GM19043 (cell line): ENCODE measurements around the gene STK39.

Source experiments
- ATAC-seq: cut with Tn5 transposase; IDR thresholded peaks from one replicate; pipeline ENCODE4 v1.9.1; 2021; ENCODE audit warnings: low read depth; ENCODE audit not compliant: unreplicated experiment

Gene STK39

DNA sequence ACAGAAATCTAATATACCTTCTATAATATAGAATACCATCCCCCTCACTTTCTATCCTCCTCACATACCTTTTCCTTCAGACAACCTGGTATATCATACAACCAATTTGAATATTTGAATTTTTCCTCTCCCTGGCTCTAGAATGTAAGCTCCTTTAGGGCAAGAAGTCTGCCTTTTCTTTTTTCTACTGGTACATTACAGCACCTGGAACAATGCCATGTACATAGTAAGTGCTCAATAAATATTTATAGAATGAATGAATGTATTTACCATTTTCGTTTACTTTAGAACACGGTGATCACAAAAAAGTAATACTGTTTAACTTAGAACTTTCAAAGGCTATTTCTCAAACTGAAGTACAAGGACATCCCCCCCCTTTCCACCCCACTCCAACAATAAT, 187.6 kb downstream of the STK39 start:
- no peak for ATAC-seq

DNA sequence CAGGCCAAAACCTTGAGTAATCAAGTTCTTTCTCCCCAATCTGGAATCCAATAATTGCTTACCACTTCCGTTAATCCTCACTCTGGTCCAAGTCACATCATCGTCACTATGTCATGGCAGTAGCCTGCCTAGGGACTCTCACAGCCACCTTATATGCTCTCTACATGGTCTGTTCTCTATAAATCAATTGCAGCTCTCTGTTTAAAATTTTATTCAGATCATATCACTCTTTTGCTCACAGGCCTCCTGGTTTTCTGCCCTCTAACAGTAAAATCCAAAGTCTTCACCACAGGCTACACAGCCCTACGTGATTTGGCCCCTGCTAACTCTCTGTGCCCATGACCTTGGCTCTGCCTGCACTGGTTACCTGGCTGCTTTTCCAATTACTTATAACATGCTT, 188.7 kb downstream of the STK39 start:
- no peak for ATAC-seq

DNA sequence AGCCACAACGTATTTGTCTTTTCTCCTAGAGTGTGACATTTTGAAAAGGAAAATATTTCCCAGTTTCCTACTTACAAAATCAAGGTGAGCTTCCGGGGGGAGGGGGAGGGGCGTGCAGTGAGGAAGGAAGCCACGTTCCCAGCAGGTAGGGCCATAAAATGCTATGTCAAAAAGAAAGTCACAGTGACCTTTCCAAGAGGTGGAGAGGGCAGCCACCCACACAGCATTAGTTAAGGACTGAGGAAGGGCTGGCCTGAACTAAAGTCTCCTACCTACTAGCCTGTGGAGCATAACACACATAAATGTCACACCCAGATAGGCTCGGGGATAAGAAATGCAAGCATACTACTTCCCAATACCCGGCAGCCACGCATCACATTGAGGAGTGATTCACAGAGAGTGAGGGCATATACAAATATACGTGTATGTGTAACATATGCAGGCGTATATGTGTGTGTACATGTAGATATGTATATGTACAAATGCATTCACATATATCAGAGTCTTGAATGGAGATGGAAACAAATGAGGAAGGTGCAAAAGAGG, 191.1 kb downstream of the STK39 start:
- no peak for ATAC-seq

DNA sequence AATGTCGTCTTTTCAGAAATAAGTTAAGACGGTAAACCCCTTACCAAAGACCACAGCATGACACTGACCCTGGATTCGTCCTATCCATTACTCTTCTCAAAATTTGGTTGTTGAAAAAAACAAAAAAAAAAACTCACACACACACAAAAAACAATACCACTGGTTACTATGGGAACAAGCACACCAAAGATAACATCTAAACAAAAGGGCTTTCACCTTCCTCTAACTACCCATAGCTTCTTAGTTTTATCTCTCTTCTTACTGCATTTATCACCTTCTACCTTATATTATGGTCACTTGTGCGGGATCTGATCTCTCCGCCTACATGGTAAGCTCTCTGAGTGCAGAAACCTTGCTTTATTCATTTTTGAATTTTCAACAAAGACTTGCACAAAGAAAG, 192.7 kb downstream of the STK39 start:
- ATAC-seq: no peak

DNA sequence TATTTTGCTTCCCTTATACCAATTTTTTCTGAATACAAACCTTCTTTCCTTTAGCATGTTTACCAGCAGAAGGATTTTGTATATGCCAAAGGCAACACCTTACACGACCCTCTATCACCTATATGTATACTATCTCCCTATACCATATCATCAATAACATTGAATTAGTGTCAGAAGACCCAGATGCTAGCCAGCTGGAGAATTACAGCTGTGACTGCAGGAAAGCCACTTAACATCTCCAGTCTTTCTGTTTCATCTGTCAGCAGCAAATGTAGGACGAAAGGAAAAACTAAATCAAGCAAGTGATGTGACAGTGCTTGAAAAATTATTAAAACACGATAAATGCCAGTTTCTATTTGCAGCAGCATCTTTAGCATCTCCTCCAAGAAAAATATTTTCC, 193.7 kb downstream of the STK39 start:
- ATAC-seq: no peak

DNA sequence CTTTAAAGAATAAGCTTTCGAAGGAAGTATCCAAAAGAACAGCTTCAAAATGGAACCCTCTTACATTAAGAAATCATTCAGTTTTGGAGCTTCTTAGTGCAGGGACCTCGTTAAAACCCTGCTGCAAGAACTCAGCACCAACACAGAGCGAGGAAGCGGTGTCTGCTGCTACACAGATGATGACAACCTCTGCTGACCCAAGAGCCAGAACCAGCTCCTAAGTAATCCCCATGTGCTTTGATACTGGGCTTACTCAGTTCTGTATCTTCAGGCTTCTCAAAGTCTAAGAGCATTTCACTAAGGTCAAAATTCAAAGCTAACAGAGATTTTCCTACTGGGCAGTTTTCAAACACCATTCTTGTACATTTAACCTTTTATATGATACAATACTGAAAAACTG, 194.6 kb downstream of the STK39 start:
- no peak for ATAC-seq

DNA sequence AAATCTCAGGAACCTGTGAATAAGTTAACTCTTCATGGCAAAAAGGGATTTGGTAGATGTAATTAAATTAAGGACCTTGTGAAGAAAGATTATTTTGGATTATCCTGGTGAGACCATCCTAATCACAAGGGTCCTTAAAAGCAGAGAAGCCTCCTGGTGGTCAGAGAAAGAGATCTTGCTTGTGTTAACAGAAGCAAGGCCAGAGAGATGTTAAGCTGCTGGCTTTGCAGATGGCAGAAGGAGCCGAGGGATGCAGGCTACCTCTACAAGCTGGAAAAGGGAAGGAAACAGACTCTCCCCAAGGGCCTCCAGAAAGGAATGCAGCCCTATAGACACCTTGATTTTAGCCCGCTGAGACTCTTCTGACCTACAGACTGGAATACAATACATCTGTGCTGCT, 197.0 kb downstream of the STK39 start:
- ATAC-seq: no peak

DNA sequence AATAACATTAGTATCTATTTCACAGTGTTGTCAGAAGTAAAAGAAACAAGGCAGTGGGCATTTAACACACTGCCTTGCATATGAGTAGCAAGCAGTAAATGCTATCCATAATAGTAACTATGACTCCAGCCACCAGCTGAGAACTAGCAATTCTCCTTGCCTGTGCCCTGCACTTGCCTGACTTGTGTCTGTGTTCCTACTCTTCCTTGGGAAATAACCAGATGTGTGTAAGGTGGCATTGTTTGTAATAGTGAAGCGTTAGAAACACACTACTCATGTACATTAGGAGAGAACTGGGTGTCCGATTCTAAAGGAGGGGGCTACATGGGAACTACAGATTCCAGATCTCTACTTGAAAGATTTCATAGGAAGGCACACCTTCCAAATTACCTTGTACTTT, 197.8 kb downstream of the STK39 start:
- no peak for ATAC-seq

DNA sequence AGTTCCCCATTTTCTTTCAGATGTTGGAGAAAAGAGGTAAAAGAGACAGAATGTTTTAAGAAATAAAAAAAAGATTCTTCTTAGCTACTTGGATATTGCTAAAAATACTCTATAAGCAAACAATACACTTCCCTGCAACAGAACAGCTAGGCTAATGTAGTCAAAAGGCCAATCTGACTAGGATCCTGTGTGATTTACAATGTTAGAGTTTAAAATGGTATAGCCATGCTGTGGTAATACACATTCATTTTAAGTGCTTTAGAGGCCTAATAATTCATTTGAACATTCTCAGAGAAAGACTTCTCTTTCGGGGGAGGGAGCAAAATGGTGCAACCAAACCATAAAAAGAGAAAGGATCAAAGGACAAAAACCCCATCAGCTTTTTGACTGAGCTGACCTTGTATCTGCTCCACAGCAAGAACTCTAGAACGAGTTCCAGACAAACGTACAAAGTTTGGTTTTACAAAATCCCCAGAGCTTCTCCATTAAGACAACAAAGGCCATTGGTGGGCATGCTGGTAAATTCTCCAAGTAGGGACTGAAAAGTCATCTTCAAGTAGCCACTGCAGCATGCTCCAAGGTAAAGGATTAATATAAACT, 200.2 kb downstream of the STK39 start:
- ATAC-seq: no peak

DNA sequence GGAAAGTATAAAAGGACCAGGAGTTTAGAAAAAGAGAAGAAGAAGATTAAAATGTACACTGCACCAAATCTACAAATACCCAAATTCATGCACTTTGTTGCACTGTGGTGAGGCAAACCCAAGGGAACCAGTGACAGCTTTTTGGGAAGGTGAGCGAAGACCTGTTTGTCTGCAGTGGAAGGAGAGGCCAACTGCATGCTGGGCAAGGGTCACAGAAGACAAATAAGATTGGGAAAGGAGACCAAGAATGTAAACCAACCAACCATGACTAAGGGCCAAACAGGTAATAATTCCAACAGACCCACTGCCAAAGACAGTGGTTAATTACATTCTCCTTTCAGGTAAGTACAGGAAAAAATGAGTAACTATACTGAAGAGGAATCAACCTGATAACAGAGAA, 202.8 kb downstream of the STK39 start:
- ATAC-seq: no peak

DNA sequence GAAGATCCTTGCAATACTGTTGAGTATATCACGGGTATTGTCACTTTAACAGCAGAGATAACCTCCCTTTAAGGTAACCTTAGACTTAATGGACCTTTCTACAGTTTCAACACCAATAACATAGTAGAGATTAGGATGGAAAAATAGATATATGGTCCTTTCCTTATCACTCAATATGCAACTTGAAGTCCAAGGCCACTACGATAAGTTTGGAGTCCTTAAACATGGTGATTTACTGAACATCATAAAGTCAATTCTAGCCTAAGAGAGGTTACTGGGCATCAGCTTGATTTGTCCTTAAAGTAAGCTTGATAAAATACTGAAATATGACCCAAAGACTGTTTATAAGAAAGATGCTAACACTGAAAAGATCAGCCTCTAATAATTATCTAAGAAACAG, 203.2 kb downstream of the STK39 start:
- ATAC-seq: no peak

DNA sequence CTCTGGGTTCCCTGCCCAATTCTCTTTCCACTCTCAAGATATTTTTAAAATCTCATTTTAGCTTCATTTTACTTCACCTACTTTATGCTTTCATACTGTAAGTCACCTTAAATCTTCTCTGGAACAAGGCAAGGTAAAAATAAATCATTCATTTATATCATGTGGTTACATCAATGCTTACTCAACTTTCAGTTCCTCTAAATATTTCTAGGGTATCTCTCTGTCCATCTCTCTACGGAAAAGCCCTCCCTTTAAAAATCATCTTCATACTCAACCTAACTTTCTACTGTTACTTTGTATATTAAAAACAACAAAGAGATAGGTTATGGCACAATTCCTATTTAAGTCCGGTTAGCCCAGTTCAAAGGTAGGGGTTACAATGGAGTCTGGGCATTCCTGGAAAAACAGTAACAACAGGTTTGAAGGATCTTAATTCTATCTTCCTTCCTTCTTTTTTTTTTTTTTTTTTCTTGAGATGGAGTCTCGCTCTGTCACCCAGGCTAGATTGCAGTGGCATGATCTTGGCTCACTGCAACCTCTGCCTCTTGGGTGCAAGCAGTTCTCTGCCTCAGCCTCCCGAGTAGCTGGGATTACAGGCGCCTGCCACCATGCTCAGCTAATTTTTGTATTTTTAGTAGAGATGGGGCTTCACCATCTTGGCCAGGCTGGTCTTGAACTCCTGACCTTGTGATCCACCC, 205.1 kb downstream of the STK39 start:
- ATAC-seq: peak; percentile 96

DNA sequence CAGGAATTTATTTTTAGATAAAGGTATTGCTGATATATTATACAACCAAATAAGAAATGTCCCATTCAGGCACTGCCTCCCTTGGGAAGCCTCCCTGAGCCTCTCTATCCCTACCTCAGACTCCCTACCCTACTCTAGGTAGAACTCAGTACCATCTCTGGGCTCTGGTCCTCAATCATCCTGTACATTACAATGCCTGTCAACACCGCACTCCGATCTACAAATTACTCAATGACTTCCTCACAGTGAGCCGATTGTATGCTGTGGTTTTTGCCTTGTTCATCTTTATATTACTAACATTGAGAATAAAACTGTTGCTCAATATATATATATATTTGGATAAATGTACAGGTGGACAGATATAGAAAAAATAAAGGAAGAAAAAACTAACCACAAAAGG, 207.5 kb downstream of the STK39 start:
- no peak for ATAC-seq

DNA sequence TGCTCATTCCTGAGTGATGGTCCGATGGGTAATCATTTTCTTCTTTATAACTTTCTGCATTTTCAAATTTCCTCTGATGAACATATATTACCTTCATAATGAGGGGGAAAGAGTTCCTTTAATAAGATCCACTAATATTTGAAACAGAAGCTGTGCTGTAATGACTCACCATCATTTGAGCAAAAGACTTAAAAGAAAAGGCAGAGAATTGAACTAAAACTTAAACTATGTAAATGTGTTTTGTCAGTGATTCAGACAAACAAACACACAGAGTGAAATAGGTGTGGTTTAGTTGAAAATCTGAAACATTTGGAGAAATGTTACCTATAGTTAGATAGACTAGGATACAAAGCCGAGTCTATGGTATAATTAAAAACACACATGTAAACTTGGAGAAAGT, 209.6 kb downstream of the STK39 start:
- ATAC-seq: no peak

DNA sequence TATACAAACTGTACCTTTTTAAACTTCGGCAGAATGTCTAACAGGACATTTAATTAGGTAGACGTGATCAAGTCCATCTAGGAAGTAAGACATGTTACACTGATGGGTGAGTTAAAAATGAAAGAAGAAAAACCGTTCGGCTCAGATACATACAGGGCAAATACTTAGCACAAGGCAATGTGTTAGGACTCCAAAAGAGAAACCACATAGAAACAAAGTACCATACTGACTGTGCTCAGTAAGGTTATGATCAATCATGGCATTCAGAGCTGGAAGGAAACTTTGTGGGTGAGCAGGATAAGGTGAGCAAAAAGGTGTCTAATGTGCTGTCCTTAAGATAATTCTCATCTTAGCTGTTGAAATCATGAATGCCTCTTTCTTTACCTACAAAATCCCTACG, 211.9 kb downstream of the STK39 start:
- ATAC-seq: peak; percentile 45

DNA sequence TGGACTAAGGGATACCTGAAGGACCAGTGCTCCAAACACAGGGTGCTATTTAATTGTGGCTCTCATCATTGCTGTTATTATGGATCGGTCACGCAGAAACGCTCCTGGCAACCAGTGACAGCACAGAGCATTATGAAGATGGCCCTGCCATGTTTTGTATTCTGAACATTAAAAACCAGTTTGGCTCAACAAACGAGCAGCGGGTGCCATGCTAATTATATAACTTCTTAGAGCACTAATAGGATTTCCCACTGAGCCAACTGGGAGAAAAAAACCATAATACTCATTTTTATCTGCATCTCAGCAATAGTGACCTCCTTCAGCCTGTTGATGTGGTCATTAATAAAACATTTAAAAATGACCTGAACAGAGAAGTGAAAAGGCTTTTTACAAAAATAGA, 212.8 kb downstream of the STK39 start:
- no peak for ATAC-seq

DNA sequence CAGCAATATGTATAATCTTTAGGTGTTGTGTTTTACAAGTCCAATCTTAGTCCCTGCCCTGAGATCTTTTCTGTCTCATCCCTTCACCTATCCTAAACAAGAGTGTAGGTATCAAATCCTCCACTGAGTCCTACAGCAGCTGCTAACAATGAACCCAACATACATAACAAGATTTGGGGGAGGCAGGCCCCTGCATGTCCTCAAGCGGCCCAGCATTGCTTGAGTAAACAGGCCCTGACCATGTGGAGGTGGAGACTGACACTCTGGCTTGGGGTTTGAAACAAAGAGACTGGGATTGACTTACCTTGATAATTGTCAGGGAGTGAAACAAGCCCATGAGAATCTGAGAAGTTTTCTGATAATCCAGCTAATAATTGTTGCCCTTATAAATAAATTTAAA, 213.4 kb downstream of the STK39 start:
- no peak for ATAC-seq

DNA sequence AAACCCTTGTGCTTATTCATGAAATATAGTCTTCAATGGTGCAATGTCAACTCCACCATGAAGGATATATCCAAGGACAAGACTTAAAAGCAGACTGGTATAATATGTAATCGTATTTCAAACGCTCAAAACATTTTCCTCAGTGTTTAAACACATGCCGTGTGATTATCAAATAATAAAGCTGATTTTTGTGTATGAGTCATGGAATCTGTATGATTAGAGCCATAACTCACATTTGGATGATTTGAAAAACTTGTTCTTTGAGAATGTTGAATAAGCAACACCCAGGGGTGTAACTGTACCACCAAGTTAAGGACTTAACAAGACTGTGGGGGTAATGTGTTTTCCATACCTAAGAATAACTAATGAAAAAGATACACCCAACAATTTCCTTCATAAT, 215.3 kb downstream of the STK39 start:
- no peak for ATAC-seq

DNA sequence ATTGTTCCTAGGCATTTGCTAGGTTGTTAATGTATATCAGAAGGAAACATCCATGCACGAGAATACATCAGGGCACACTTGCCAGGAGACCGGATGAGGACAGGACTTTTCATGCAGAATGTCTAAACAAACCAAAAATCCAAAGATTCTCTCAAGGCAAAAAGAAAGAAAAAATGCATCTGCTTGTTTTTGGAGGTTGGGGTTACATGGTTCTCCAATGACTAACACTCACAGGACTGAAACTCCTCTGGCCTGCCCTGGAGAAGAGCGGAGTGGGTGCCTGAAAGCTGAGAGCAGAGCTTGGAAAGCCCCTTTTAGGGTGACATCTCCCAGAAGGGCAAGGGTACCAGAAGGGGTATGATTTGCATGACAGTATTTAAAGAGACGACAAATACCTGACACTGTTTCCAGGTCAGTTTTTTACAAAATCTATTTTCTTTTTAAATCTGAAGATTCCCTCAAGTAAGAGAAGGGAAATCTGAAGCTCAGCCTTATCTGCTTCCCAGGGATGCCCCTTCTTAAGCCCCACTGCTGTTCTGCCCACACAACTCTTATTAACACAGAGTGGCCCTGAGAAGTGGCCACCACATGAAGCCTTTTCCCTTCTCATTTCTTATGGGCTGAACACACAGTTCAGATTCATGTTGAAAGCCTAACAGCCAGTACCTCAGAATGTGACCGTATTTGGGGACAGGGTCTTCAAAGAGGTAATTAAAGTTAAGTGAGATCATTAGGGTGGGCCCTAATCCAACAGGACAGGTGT, 216.4 kb downstream of the STK39 start:
- peak; percentile 78 for ATAC-seq

DNA sequence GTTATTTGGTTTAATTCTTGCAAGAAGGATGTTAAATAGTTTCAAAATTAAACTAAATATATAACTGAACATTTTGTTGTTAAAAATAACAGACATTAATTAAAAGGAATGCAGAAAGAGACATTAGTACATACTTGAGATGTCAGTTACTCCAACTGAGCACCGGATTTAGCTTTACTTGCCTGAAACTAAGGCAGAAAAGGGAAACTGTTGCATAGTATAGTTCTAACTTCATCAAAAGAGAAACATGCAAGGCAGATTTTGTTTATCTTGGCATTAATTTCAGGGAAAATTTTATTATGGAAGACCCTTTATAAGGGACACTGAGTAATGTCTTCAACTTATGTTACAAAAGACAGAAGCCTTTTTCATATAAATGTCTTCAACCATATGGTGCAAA, 218.3 kb downstream of the STK39 start:
- no peak for ATAC-seq

DNA sequence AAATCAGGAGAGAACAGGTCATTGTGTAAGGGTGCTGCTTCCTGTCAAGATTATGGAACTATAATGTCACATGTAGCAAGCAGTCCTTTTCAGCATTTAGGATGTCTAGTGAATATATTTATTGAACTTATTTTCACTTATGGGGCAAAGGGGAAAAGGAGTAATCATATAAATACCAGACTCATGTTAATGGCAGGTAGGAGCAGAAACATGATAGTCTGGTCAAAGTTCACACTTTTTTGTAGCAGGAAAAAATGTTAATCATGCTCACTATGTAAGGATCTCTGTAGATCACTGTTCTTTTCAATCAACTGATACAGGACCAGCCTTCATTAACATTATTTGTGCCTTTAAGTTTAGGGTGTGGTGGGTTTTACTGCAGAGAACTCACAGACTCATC, 219.0 kb downstream of the STK39 start:
- ATAC-seq: no peak
